ENCODE measurements around the gene TEKT3. TPM values are rescaled to one million over a fixed set of nuclear protein-coding genes. Genes with fewer than 3 reads are reported as not detected.

Gene TEKT3
- total RNA-seq, 1 donor from 2014 or later: 2.8 TPM

GRCh38 chr17:15382914-15383313 is 41.5 kb upstream of the TEKT3 start:
- peaks cover 9% of the 10 kb centered on the region for H3K9me3 Mint-ChIP-seq (ENCODE audit: low read depth)
- DNase-seq (ENCODE audit: low spot score, unreplicated experiment): no peak
- no peaks in the 10 kb centered on the region for H3K27me3 Mint-ChIP-seq
- H3K36me3 Mint-ChIP-seq (ENCODE audit: insufficient read depth): peaks cover 5% of the 10 kb centered on the region
- TF ChIP-seq CTCF (IDR thresholded peaks at IDR 0.05; ENCODE audit: unreplicated experiment): no peak
- H3K27ac Mint-ChIP-seq: no peak overlapping the region
- H3K4me1 Mint-ChIP-seq (ENCODE audit: low read depth): peaks cover 4% of the 10 kb centered on the region
- H3K4me3 Mint-ChIP-seq (ENCODE audit: low read depth): no peak overlapping the region

GRCh38 chr17:15381707-15382106 is 40.3 kb upstream of the TEKT3 start:
- Mint-ChIP-seq H3K27ac (no peak overlapping the region), H3K36me3 (ENCODE audit: insufficient read depth) (peaks cover 6% of the 10 kb centered on the region), H3K9me3 (ENCODE audit: low read depth) (peaks cover 9% of the 10 kb centered on the region), H3K27me3 (no peaks in the 10 kb centered on the region), H3K4me1 (ENCODE audit: low read depth) (peaks cover 10% of the 10 kb centered on the region), H3K4me3 (ENCODE audit: low read depth) (no peak overlapping the region)
- DNase-seq (ENCODE audit: low spot score, unreplicated experiment): no peak
- TF ChIP-seq CTCF (IDR thresholded peaks at IDR 0.05; ENCODE audit: unreplicated experiment): no peak

- H3K4me3 Mint-ChIP-seq (ENCODE audit: low read depth): no peak overlapping the region
- no peak for DNase-seq (ENCODE audit: low spot score, unreplicated experiment)
- H3K36me3 Mint-ChIP-seq (ENCODE audit: insufficient read depth): peaks cover 4% of the 10 kb centered on the region
- no peak for TF ChIP-seq CTCF (IDR thresholded peaks at IDR 0.05; ENCODE audit: unreplicated experiment)
- peaks cover 3% of the 10 kb centered on the region for H3K9me3 Mint-ChIP-seq (ENCODE audit: low read depth)
- no peaks in the 10 kb centered on the region for H3K27me3 Mint-ChIP-seq
- H3K4me1 Mint-ChIP-seq (ENCODE audit: low read depth): peaks cover 10% of the 10 kb centered on the region
- H3K27ac Mint-ChIP-seq: peak overlapping the region; percentile 7
Measured at GRCh38 chr17:15380446-15380845, 39.0 kb upstream of the TEKT3 start.

- H3K27me3 Mint-ChIP-seq: no peaks in the 10 kb centered on the region
Measured at GRCh38 chr17:15379659-15380058, 38.3 kb upstream of the TEKT3 start.

GRCh38 chr17:15378243-15378642 is 36.8 kb upstream of the TEKT3 start:
- Mint-ChIP-seq H3K27me3 (no peaks in the 10 kb centered on the region), H3K9me3 (ENCODE audit: low read depth) (peaks cover 3% of the 10 kb centered on the region), H3K27ac (no peak overlapping the region), H3K4me3 (ENCODE audit: low read depth) (no peak overlapping the region), H3K36me3 (ENCODE audit: insufficient read depth) (peaks cover 4% of the 10 kb centered on the region), H3K4me1 (ENCODE audit: low read depth) (peaks cover 7% of the 10 kb centered on the region)
- no peak for TF ChIP-seq CTCF (IDR thresholded peaks at IDR 0.05; ENCODE audit: unreplicated experiment)
- no peak for DNase-seq (ENCODE audit: low spot score, unreplicated experiment)

More at GRCh38 chr17:15379659-15380058, 38.3 kb upstream of the TEKT3 start:
- Mint-ChIP-seq H3K4me3 (ENCODE audit: low read depth) (no peak overlapping the region), H3K27ac (no peak overlapping the region), H3K9me3 (ENCODE audit: low read depth) (peaks cover 3% of the 10 kb centered on the region), H3K4me1 (ENCODE audit: low read depth) (peaks cover 7% of the 10 kb centered on the region), H3K36me3 (ENCODE audit: insufficient read depth) (peaks cover 4% of the 10 kb centered on the region)
- no peak for DNase-seq (ENCODE audit: low spot score, unreplicated experiment)
- TF ChIP-seq CTCF (IDR thresholded peaks at IDR 0.05; ENCODE audit: unreplicated experiment): no peak
